GM21367 (cell line): Measurements from ENCODE around the gene TIGIT.
"Not testable (repeated sequence)": the region's sequence is repeated elsewhere in the genome, so short reads cannot be mapped to it uniquely, and the experiment has no call there.

Experiments used
- ATAC-seq: cut with Tn5 transposase; IDR thresholded peaks from one replicate; pipeline ENCODE4 v1.9.1; 2021; ENCODE audit not compliant: unreplicated experiment

Gene TIGIT

GRCh38 chr3:114293838-114294535, at the start of gene TIGIT:
TIGIT (plus strand) TSS chr3:114294028; CDS start chr3:114294062, 34 bp downstream.
- ATAC-seq: no peak

- ATAC-seq: no peak
These were observed 40.9 kb upstream of the TIGIT start for GRCh38 chr3:114252954-114253353.

GRCh38 chr3:114253505-114253904, 40.3 kb upstream of the TIGIT start:
- ATAC-seq: no peak

- no peak for ATAC-seq
These were observed 34.3 kb upstream of the TIGIT start for GRCh38 chr3:114259566-114259965.

- ATAC-seq: no peak
These were observed 33.7 kb upstream of the TIGIT start for GRCh38 chr3:114260152-114260551.

- no peak for ATAC-seq
These were observed 23.8 kb upstream of the TIGIT start for GRCh38 chr3:114270019-114270418.

- ATAC-seq: no peak
These were observed 21.6 kb upstream of the TIGIT start for GRCh38 chr3:114272271-114272670.

- ATAC-seq: no peak
These were observed 18.9 kb upstream of the TIGIT start for GRCh38 chr3:114274929-114275328.

GRCh38 chr3:114276856-114277255, 17.0 kb upstream of the TIGIT start:
- not testable (repeated sequence) for ATAC-seq

GRCh38 chr3:114284644-114285043, 9.2 kb upstream of the TIGIT start:
- no peak for ATAC-seq

GRCh38 chr3:114285648-114286230, 8.1 kb upstream of the TIGIT start:
- no peak for ATAC-seq

- ATAC-seq: no peak
These were observed 7.6 kb upstream of the TIGIT start for GRCh38 chr3:114286266-114286665.

- peak; percentile 78 for ATAC-seq
These were observed 2.6 kb upstream of the TIGIT start for GRCh38 chr3:114290911-114291901.

- no peak for ATAC-seq
These were observed 1.2 kb downstream of the TIGIT start for GRCh38 chr3:114294940-114295480.

- ATAC-seq: no peak
These were observed 2.1 kb downstream of the TIGIT start for GRCh38 chr3:114295946-114296345.

- no peak for ATAC-seq
These were observed 5.6 kb downstream of the TIGIT start for GRCh38 chr3:114299421-114299820.

- no peak for ATAC-seq
These were observed 6.3 kb downstream of the TIGIT start for GRCh38 chr3:114299941-114300624.

- ATAC-seq: peak; percentile 49
These were observed 13.5 kb downstream of the TIGIT start for GRCh38 chr3:114307222-114307830.

- no peak for ATAC-seq
These were observed 14.0 kb downstream of the TIGIT start for GRCh38 chr3:114307832-114308231.

GRCh38 chr3:114308377-114308776, 14.5 kb downstream of the TIGIT start:
- no peak for ATAC-seq
